Esophagus (tissue), 2 donors: Measurements from ENCODE around the gene OR6J1. TPM values are rescaled to one million over a fixed set of nuclear protein-coding genes. Genes with fewer than 3 reads are reported as not detected.
"Not testable (repeated sequence)": the region's sequence is repeated elsewhere in the genome, so short reads cannot be mapped to it uniquely, and the experiment has no call there.

Experiments used
- H3K27ac ChIP-seq, 2 donors: one replicate each; pipeline ENCODE4 v1.5.1; 2013; ENCODE audit warnings: low read depth in 2 of 2, mild to moderate bottlenecking in 2 of 2, inconsistent platforms in 1 of 2, low read length in 1 of 2, moderate library complexity in 1 of 2
- H3K27me3 ChIP-seq, 2 donors: one replicate each; pipeline ENCODE4 v1.6.1; 2013; ENCODE audit warnings: low read length in 2 of 2, control low read depth in 1 of 2, mild to moderate bottlenecking in 1 of 2; ENCODE audit not compliant: insufficient read depth in 2 of 2, control insufficient read depth in 1 of 2
- H3K36me3 ChIP-seq, 2 donors: one replicate each; pipeline ENCODE4 v1.6.1; 2013; ENCODE audit warnings: low read length in 1 of 2; ENCODE audit not compliant: control insufficient read depth in 2 of 2, insufficient read depth in 2 of 2
- H3K4me1 ChIP-seq, 2 donors: one replicate each; pipeline ENCODE4 v1.6.1; 2013; ENCODE audit warnings: low read length in 1 of 2; ENCODE audit not compliant: control insufficient read depth in 2 of 2, insufficient read depth in 2 of 2
- H3K4me3 ChIP-seq, 2 donors: one replicate each; pipeline ENCODE4 v1.5.1; 2013; ENCODE audit warnings: low read length in 2 of 2, mild to moderate bottlenecking in 2 of 2, low read depth in 1 of 2, moderate library complexity in 1 of 2
- H3K9me3 ChIP-seq, 2 donors: one replicate each; pipeline ENCODE4 v1.6.1; 2013; ENCODE audit warnings: mild to moderate bottlenecking in 2 of 2, low read depth in 1 of 2, low read length in 1 of 2, moderate library complexity in 1 of 2; ENCODE audit not compliant: control insufficient read depth in 2 of 2, insufficient read depth in 1 of 2
- WGBS, 2 donors: extraction: QIAGEN DNeasy Blood & Tissue Kit; methylation state at CpG; one replicate each; pipeline ENCODE4 v1.1.7; 2013; 5-methylcytosine and 5-hydroxymethylcytosine counted together
- polyA plus RNA-seq, 2 donors: library from polyadenylated mRNA; stranded (reverse); fragments of 200-250 nt; gene quantifications; one replicate each; pipeline ENCODE4 v1.2.3, GENCODE V29; 2013
- donor health status: healthy with polysubstance abuse.
- donor health status: Bipolar disorder and iron deficiency.

The OR6J1 gene
- polyA plus RNA-seq, result not detected

DNA sequence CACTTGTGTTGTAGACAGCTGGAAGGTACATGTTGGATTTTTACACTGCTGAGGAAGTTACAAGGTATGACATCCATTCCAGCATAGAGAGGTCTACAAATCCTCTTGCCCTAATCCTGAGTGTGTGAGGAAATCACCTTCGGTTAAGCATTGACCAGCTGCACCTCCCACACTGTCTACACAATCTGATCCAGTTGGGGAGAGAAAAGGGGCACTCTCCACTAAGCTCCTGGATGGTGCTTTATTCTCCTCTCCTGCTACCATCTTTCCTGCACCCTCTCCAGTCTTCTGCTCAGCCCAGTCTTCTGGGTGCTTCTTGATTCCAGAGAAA is at the start of gene OR6J1:
Gene OR6J1 (minus strand): TSS at position 48 of the 331 bp plus-strand sequence. CDS start 9,541 bp downstream, outside the sequence.
- Histone ChIP-seq H3K27ac (no peak within 1 kb of the TSS), H3K36me3 (no peaks in the 10 kb centered on the region), H3K27me3 (no peaks in the 10 kb centered on the region), H3K9me3 (no peaks in the 10 kb centered on the region), H3K4me1 (no peaks in the 10 kb centered on the region), H3K4me3 (no peak within 1 kb of the TSS)
- WGBS, 2 donors, result 58 to 78% methylated on average over 1 of the region's 1 CpG

DNA sequence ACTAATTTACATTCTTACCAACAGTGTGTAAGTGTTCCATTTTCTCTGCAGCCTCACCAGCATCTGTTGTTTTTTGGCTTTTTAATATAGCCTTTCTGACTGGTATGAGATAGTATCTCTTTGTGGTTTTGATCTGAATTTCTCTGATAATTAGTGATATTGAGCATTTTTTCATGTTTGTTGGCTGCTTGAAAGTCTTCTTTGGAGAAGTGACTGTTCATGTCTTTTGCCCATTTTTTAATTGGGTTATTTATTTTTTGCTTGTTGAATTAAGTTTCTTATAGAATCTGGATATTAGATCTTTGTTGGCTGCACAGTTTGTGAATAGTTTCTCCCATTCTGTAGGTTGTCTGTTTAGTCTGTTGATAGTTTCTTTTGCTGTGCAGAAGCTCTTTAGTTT is 48.0 kb upstream of the OR6J1 start:
- no peak overlapping the region for H3K4me3 ChIP-seq
- no peaks in the 10 kb centered on the region for H3K36me3 ChIP-seq
- no peaks in the 10 kb centered on the region for H3K4me1 ChIP-seq
- peaks cover 0 to 3% of the 10 kb centered on the region in 2 donors for H3K27me3 ChIP-seq
- H3K27ac ChIP-seq, result no peak overlapping the region
- H3K9me3 ChIP-seq, result no peaks in the 10 kb centered on the region

DNA sequence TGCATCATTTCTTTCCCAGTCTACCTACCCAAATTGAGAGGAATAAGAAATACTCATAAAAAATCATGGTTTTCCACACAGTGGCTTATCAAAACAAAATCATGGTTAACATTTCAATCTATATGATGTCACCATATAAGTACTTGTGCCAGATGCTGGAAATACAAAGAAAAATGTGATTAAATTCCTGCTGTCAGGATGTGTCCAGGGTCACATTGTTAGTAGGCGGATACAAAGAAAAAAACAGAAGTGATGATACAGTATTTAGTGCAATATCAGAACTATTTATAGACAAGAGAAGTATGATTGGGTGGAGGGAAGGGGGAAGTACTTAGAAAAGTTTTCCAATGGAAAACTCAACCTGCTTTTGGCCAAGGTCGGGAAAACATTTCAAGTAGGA is 47.0 kb upstream of the OR6J1 start:
- H3K27ac ChIP-seq, result no peak overlapping the region
- H3K27me3 ChIP-seq, result peaks cover 0 to 3% of the 10 kb centered on the region in 2 donors
- H3K36me3 ChIP-seq, result no peaks in the 10 kb centered on the region
- H3K4me1 ChIP-seq, result no peaks in the 10 kb centered on the region
- 61 to 72% methylated on average over 2 of the region's 2 CpGs for WGBS, 2 donors
- no peak overlapping the region for H3K4me3 ChIP-seq
- H3K9me3 ChIP-seq, result no peaks in the 10 kb centered on the region

DNA sequence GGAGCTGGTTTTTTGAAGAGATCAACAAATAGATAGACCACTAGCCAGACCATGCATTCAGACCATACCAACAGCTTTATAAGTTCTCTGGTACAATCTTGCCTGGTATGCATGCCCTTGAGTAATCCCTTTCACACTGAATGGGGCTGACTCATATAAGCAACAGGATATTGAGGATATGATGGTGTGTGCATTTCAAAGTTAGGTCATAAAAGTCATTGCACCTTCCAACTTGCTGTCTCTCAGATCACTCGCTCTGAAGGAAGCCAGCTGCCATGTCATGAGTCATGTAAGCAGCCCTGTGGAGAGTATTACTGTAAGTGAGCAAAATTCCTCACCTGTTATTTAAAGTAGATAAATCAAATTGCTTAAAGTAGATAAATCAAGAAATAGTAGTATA is 45.0 kb upstream of the OR6J1 start:
- Histone ChIP-seq H3K4me1 (no peaks in the 10 kb centered on the region), H3K27ac (no peak overlapping the region), H3K36me3 (no peaks in the 10 kb centered on the region), H3K4me3 (no peak overlapping the region), H3K9me3 (no peaks in the 10 kb centered on the region), H3K27me3 (peaks cover 2 to 3% of the 10 kb centered on the region in 2 donors)
- 16 to 34% methylated on average over 1 of the region's 1 CpG for WGBS, 2 donors

DNA sequence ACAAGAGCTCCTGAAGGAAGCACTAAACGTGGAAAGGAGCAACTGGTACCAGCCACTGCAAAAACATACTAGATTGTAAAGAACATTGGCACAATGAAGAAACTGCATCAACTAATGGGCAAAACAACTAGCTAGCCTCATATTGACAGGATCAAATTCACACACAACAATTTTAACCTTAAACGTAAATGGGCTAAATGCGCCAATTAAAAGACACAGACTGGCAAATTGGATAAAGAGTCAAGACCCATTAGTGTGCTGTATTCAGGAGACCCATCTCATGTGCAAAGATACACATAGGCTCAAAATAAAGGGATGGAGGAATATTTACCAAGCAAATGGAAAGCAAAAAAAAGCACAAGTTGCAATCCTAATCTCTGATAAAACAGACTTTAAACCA is 43.8 kb upstream of the OR6J1 start:
- 92 to 97% methylated on average over 3 of the region's 3 CpGs for WGBS, 2 donors
- not testable (repeated sequence) for H3K4me1 ChIP-seq, H3K27ac ChIP-seq

DNA sequence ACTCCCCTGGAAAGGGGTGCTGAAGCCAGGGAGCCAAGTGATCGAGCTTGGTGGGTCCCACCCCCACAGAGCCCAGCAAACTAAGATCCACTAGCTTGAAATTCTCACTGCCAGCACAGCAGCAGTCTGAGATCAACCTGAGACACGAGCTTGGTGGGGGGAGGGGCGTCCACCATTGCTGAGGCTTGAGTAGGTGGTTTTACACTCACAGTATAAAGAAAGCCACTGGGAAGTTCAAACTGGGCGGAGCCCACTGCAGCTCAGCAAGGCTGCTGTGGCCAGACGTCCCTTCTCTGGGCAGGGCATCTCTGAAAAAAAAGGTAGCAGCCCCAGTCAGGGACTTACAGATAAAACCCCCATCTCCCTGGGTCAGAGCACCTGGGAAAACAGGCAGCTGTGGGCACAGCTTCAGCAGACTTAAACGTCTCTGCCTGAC is 42.0 kb upstream of the OR6J1 start:
- H3K4me1 ChIP-seq, H3K4me3 ChIP-seq, H3K36me3 ChIP-seq, H3K9me3 ChIP-seq, H3K27me3 ChIP-seq, H3K27ac ChIP-seq: not testable (repeated sequence)
- 32 to 33% methylated on average over 6 of the region's 6 CpGs for WGBS, 2 donors

More for the DNA sequence above, 43.8 kb upstream of the OR6J1 start:
- H3K27me3 ChIP-seq, H3K9me3 ChIP-seq, H3K4me3 ChIP-seq, H3K36me3 ChIP-seq: not testable (repeated sequence)

DNA sequence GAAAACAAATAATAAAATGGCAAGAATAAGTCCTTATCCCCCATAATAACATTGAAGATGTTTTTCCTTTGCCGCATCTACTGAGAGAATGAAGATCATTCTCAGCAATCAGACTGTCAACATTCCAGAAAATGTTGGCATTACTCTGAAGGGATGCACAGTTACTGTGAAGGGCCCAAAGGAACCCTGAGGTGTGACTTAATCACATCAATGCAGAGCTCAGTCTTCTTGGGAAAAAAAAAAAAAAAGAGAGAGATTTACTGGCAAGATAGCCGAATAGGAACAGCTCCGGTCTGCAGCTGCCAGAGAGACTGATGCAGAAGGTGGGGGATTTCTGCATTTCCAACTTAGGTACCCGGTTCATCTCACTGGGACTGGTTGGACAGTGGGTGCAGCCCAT is 41.3 kb upstream of the OR6J1 start:
- Histone ChIP-seq H3K4me1 (no peaks in the 10 kb centered on the region), H3K9me3 (no peaks in the 10 kb centered on the region), H3K4me3 (no peak overlapping the region), H3K27ac (no peak overlapping the region), H3K36me3 (no peaks in the 10 kb centered on the region), H3K27me3 (peaks cover 2 to 3% of the 10 kb centered on the region in 2 donors)
- WGBS, 2 donors, result 56 to 62% methylated on average over 4 of the region's 4 CpGs

GRCh38 chr14:22683428-22683827 is 39.3 kb upstream of the OR6J1 start:
- H3K9me3 ChIP-seq, H3K4me1 ChIP-seq, H3K4me3 ChIP-seq, H3K27ac ChIP-seq, H3K27me3 ChIP-seq, H3K36me3 ChIP-seq: not testable (repeated sequence)
- WGBS, 2 donors, result 60 to 75% methylated on average over 3 of the region's 3 CpGs

DNA sequence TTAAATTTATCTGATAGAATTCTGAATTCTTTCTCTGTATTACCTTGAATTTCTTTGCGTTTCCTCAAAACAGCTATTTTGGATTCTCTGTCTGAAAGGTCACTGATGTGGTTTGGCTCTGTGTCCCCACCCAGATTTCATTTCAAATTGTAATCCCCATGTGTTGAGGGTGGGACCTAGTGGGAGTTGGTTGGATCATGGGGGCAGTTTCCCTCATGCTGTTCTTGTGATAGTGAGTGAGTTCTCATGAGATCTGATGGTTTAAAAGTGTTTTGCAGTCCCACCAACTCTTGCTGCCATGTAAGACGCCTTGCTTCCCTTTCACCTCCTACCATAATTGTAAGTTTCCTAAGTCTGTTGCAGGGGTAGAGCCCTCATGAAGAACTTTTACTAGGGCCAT is 34.1 kb upstream of the OR6J1 start:
- Histone ChIP-seq H3K4me3 (no peak overlapping the region), H3K27ac (no peak overlapping the region), H3K27me3 (no peaks in the 10 kb centered on the region), H3K4me1 (no peaks in the 10 kb centered on the region), H3K9me3 (peaks cover 0 to 2% of the 10 kb centered on the region in 2 donors), H3K36me3 (no peaks in the 10 kb centered on the region)
- 91 to 96% methylated on average over 2 of the region's 2 CpGs for WGBS, 2 donors

GRCh38 chr14:22677551-22677950 is 33.4 kb upstream of the OR6J1 start:
- not testable (repeated sequence) for H3K27me3 ChIP-seq, H3K9me3 ChIP-seq, H3K4me1 ChIP-seq, H3K4me3 ChIP-seq, H3K27ac ChIP-seq, H3K36me3 ChIP-seq
- 46 to 54% methylated on average over 2 of the region's 2 CpGs for WGBS, 2 donors
